GM21367 (cell line): ENCODE measurements around the gene CACNG4.

Experiments used
- ATAC-seq: cut with Tn5 transposase; IDR thresholded peaks from one replicate; pipeline ENCODE4 v1.9.1; 2021; ENCODE audit not compliant: unreplicated experiment

CACNG4 gene

DNA sequence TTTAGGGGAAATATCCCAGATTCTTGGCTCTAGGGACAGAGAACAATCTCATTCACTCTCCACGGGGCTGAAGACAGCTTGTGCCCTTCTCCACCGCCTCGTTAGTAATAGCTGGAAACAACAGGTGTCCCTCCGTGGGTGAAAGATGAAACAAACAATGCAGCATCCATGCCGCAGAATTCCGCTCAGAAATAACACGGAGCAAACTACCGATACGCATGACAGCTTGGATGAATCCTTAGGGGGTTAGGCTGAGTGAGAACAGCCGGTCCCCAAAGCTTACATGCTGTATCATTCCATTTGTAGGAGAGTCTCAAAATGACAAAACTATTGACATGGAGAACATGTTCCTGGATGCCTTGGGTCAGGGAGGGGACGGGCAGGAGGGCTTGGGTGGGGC is 50.5 kb downstream of the CACNG4 start:
- ATAC-seq: no peak

DNA sequence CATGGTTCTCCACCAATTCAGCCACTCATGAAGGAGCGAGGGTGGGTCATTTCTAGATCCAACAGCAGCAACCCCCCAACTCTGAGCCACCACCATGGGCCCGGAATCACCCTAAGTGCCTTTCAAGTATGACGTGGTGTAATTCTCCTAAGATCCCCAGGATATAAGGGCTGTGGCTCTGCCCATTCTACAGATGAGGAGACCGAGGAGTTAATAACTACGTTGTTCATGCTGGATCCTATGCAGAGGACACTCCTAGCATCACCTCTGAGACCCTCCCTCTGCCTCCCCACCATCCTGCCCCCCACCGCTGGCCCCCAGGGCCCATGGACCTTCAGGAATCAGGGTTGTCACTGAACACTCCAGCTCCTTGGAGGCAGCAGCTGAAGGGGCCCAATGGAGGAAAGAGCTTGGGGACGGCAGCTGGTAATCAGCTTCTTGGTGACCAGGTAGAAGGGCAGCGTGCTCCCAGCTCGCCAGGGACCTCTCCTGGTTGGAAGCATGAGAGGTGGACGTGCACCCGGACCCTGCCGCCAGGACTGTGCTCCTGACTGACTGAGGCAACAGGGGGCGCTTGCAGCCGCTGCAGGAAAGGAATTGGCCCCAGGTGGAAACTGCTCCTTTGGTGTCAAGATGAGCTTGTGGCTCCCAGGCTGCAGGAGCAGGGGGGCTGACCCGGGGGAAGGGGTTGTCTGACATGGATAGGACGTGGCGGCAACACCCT is 51.7 kb downstream of the CACNG4 start:
- ATAC-seq: no peak

DNA sequence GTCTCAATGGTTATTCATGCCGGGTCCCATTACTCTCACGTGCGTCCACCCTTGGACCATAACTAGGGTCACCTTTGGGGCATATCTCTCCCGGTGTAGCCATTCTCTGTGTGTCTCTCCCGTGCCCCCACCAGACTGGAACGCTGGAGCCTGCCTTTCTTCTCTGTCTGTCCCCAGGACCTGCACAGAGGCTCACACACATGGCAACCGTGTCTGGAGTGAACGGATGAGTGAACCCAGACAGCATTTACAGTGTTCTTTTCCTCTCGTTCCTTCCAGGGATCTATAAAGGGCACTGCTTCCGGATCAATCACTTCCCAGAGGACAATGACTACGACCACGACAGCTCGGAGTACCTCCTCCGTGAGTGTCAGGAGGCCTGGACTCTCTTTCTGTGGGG is 53.4 kb downstream of the CACNG4 start:
- no peak for ATAC-seq

DNA sequence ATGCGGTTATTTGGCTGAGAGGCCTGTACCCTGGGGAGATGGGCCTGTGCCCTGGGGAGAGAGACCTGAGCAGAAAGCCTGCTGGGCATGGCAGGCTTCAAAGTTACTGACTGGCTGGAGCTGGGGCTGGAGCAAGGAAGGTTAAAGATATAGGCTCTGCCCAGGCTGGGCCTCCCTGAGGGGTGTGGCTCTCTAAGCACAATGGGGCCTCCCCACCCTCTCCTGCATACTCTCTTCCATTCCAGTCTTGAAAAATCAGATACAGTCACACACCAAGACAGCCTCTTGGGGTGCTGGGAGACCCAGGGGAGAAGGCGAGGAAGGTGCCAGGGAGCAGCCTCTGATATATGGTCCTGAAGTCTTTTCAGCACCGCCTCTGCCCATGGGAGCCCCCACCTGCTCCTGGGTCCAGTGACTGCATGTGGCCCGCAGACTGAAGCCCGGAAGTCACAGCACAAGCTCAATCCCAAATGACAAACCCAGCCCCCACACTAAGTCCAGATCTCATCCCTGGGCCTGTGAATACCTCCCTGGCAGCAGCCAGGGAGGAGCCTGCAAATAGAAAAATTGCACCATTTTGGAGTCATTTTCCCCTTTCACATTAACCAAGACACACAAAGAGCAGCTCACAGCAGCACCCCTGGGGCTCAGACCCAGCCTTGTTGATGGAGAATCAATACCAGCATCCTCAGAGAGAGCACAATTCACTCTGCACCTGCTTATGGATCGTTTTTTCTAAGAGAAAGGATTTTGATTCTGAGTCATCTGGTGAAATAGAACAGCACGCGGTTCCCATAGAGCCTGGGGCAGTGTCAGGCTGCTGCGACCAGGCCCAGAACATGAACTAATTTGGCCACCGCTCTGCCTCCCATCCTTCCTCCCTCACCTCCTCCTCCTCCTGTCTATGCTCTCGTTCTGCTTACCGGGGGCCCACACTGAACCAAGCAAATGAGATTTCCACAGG is 54.2 kb downstream of the CACNG4 start:
- no peak for ATAC-seq

DNA sequence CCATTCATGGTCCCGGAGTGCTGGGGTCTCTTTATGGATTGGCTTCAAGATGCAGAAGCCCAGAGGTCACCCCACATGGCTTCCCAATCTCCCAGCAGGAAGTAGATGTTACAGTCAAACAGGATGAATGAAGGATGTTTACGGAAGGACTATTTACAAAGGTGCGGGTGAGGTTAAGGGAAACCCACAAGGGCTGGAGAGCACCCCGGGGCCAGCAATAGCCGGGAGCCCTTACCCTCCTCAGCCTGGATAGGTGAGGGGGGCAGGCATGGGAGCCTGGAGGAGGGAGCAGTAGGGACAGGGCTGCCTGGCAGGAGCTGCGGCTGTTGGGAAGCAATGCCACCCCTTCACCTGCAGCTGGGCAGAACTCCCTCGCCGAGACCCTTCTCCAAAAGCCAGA is 55.3 kb downstream of the CACNG4 start:
- no peak for ATAC-seq

DNA sequence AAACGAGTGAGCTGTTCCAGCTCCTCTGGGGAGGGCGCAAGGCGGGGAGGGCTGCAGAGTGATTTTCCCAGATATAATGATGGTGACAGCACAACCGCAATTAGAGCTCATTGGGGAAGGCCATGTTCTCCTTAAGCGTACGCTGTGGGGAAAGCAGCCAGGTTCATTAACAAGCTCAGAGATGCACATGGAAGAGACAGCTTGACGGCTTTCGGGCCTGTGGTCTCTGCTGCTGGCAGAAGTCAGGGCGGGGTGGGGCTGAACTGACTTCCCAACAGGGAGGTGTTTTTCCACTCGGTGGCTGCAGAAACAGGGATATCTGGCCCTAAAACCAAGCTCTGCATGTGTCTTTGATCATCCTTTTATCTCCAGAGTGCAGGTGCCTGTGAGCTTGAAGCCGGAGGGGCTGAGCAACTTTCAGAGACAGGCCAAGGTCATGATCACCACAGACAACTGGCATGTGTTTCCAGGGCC is 55.8 kb downstream of the CACNG4 start:
- no peak for ATAC-seq

DNA sequence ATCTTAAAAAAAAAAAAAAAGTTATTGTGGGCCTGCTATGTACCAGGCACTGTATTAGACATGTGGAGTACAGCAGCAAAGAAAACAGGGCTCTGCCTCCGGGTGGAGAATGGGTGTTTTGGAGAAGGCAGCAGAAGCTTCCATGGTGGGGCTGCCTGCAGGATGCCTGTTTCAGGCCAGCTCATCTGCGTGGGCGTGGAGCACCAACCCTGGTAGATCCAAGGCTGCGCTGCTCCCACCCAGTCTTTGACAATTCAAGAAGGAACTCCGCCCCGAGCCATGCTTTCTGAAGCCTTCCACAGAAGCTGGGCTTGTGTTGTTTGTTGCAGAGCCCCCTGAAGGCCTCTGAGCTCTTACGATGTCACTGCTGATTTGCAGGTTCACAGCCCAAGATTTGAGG is 56.7 kb downstream of the CACNG4 start:
- ATAC-seq: no peak

DNA sequence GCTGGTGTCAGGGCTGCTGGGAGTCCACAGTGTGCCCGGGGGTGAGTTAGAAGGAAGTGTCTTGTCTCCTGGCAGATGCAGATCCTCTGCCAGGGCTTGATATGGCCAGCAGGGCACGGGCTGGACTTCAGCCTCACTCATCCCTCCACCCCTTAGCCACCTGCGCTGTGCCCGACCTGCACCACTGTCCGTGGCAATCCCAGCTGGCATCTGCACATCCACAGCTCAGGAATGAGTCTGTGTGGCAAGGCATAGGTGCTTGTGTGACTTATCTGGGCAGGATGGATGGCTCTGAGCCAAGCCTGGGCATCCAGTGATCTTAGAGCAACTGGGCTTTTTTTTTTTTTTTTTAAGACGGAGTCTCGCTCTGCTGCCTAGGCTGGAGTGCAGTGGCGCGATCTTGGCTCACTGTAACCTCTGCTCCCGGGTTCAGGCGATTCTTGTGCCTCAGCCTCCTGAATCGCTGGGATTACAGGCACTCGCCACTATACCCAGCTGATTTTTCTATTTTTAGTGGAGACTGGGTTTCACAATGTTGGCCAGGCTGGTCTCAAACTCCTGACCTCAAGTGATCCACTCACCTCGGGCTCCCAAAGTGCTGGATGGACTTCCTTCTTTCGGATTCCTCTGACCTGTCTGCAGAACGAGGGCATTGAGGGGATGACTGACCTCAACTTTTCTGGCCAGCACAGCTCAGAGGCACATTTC is 57.4 kb downstream of the CACNG4 start:
- ATAC-seq: no peak

DNA sequence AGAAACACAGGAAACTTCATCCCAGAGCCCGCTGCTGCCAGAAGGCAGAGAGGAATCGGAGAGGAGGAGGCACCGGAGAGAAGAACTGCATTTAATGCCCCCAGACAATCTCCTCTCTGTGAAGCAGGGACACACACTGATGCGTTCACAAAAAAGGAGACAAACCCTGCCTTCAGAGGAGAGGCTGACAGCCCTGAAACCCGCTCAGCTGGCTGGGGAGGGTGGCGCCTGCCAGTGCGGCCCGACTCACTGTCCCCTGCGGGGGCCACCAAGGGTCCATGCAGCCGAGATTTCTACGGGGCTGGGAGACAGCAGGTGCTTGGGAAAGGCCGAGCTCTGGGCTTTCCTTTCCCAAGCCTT is 57.9 kb downstream of the CACNG4 start:
- ATAC-seq: no peak

DNA sequence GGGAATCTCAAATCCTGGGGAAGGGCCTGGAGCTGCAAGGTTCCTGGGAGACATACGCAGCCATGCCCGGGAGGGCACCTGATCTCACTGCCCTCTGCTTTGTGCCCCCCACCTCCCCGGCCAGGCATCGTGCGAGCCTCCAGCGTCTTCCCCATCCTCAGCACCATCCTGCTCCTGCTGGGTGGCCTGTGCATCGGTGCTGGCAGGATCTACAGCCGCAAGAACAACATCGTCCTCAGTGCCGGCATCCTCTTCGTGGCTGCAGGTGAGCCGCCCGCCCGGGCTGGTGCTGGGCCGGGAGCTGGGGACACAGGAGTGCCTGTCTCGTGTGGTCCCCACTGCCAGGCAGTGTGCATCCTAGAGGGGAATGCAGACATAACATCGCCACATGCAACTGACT is 60.2 kb downstream of the CACNG4 start:
- no peak for ATAC-seq

DNA sequence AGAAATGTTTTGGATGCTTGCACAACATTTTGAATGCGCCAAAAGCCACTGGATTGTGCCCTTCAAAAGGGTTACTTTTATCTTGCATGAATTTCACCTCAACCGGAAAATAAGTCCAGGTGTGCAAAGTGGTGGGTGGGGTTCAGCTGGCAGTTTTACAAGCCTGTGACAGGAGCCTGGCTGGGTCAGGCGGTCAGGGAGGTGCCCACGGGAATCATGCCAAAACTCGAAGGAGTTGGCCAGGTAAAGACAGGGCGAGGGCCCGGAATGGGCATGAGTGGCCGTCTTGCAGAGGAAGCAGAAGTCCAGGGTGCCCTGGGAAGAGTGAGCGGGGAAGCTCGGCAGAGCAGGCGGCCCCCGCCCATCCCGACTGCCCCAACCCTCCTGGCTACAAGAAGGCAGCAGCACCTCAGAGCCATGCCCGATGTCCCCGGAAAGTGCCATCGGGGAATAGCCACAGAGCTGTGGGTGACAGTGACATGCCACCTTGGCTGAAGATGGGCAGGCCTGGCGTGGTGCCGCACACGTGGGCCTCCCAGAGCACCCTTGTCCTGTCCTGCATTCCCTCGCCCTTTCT is 60.8 kb downstream of the CACNG4 start:
- no peak for ATAC-seq

DNA sequence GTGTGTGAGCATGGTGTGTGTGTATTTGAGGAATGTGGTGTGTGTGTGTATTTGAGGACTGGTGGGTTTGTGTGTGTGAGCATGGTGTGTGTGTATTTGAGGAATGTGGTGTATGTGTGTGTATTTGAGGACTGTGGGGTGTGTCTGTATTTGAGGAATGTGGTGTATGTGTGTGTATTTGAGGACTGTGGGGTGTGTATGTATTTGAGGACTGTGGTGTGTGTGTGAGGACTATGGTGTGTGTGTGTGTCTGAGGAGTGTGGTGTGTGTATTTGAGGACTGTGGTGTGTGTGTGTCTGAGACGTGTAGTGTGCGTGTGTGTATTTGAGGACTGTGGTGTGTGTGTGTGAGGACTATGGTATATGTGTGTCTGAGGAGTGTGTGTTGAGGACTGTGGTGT is 61.8 kb downstream of the CACNG4 start:
- ATAC-seq: no peak

DNA sequence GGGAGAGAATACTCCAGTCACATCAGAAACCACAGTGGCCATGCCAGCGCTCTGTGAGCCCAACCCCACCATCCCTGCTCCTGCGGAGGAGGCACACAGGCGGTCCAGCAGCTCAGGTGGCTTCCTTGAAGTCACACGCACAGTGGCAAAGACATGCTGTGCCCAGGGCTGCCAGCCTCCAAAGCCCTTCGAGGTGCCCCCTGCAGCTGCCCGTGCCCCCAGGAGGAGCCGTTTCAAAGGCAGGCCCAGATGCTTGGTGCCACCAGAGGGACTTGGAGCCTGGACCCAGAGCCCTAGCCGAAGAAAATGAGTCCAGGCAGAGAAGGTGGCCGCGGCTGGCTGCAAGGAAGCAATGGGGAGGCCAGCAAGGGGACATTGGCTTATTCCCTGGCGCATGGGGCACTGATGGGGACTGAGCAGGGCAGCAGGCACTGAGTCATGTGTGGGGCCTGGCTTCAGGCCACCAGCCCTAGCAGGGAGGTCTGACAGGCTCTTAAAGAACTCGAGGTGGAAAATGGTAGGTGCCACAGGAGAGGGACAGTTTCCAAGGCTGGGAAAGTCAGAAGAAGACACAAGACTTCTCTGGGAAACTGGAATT is 62.6 kb downstream of the CACNG4 start:
- no peak for ATAC-seq

DNA sequence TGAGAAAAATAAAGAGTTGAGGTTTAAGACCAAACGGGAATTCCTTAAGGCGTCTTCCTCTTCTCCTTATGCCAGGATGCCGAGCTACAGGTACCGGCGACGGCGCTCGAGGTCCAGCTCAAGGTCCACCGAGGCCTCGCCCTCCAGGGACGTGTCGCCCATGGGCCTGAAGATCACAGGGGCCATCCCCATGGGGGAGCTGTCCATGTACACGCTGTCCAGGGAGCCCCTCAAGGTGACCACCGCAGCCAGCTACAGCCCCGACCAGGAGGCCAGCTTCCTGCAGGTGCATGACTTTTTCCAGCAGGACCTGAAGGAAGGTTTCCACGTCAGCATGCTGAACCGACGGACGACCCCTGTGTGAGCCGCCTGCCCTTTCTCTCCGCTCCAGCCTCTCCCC is 66.1 kb downstream of the CACNG4 start:
- no peak for ATAC-seq

DNA sequence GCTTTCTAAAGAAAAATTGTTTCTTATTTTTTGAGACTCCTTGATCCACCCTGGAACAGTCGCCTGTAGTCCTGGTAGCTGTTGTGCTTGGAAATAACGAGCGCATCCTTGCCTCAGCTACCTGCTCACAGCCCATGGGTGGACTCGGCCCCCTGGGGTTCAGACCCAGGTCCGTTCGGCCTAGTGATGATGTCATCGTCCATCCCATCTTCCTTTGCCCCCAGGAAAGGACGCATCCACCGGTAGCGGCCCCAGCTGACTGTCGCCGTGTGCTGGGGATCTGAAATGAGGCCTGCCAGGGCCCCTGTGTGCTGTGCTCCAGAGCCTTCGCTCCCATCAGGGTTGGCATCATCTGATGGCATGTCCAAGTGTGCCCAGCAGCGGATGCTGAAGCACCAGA is 67.9 kb downstream of the CACNG4 start:
- no peak for ATAC-seq

DNA sequence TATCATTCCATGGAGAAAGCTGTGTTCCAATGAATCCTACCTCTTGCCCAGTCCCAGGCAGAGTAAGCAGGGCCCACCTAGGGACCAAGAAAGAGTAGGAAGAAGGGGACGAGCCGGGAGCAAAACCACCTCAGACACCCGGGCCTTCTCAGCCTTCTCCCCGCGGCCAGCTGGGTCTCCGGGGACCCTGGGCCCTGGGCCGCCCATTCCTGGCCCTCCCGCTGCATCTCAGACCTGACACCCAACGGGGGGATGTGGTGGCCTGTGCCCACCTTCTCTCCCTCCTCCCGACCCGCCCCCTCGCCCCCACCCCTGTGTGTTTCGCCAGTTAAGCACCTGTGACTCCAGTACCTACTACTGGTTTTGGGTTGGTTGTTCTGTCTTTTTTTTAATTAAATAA is 68.5 kb downstream of the CACNG4 start:
- no peak for ATAC-seq

DNA sequence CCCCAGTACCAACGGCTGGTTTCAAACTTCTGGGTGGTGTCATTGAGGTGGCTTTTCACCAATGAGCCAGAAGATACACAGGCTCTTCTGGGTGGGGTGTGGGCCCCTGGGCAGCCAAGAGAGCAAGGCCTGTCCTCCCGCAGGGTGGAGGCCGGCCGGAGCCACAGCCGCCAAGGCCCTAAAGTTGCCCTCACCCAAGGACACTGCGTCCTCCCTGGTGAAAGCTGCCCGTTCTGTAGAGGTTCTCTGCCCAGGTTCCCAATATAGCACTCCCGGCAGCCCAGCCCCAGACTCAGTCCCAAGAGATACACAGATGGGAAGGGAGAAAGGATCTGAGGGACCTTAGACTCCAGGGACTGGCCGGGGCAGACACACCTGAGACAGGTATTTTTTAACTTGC is 69.1 kb downstream of the CACNG4 start:
- ATAC-seq: no peak

DNA sequence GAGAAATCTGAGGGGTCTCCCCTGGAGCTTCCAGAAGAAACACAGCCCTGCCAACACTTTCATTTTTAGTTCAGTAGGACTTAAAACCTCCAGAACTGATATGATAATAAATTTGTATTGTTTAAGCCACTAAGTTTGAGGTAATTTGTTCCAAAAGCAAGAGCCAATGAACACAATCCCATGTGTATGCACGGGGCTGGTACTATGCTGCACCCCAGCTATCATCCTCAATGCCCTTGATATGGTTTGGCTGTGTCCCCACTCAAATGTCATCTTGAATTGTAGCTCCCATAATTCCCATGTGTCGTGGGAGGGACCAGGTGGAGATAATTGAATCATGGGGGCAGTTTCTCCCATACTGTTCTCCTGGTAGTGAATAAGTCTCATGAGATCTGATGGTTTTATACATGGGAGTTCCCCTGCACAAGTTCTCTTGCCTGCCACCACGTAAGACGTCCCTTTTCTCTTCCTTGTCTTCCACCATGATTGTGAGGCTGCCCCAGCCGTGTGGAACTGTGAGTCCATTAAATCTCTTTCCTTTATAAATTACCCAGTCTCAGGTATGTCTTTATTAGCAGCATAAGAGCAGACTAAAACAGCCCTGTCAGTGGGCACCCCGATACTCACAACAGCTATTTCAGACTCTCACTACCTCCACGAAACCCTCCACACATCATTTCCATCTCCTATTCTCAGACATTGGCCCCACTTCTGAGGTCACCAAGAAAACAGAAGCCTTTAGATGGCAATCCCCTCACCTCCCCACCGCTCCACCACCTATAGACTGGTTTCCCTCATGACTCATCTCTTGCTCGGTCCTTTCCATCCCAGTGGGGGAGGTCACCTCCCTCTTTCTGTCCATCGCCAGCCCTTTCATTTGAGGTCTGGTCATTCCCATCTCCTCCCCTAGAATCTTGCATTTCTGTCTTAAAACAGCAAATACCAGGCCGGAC is 70.9 kb downstream of the CACNG4 start:
- peak; percentile 59 for ATAC-seq

DNA sequence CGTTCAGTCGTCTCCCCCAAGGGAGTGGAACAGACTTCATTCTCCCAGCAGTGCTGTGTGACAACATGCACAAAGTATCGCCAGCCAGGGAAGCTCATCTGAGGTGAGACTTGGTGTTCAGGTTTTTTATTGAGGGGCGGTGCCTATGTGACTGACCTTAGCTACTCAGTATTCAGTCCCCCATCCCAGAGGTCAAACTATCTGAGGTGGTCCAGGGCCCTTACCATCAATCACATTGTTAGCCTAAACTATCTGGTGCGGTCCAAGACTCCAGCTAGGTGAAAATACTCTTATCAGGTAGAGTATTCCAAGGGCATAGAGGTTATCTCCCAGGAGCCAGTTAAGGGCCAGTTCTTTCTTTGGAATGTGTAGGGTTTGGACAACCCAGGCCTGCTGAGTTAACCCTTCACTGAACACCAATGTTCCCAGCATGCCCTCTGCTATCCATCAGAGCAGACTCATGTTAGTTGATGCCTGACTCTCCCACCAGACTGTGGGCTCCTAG is 74.4 kb downstream of the CACNG4 start:
- ATAC-seq: no peak

DNA sequence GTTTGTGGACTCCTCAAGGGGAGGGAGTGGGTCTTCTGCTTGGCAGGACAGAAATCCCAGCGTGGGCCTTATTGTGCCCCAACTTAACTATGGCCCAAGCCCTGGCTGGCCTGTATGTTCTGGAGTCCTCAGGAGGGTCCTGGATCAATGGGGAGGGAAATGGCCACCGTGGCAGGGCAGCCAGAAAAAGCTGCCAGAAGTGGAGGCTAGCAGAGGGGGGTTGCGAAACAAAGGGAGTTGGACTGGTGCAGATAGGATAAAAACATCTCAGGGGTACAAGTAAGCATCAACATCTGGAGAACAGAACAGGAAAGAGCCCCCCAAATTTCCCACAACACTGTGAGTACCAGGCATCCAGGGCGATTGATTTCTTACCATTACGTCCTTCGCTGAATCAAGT is 76.1 kb downstream of the CACNG4 start:
- ATAC-seq: no peak
